Prostate gland (tissue), 2 donors: ENCODE measurements around the gene LRP4.

Experiments used
- POLR2A ChIP-seq: fragments of 450-650 bp; IDR thresholded peaks from one replicate; pipeline ENCODE4 v1.6.1; 2016; ENCODE audit warnings: antibody characterized with exemption, mild to moderate bottlenecking
- TF ChIP-seq, protein P1 (sequence below), 4 experiments: fragments of 200-600 bp in 2 of 4; fragments of 450-650 bp in 2 of 4; sonication (generic) in 2 of 4; IDR thresholded peaks; 1 replicate in 3 of 4; 2 replicates in 1 of 4; pipeline ENCODE4 v1.5.1; 2016 to 2019; ENCODE audit warnings: antibody characterized with exemption in 4 of 4, mild to moderate bottlenecking in 2 of 4, moderate library complexity in 2 of 4

DNA sequence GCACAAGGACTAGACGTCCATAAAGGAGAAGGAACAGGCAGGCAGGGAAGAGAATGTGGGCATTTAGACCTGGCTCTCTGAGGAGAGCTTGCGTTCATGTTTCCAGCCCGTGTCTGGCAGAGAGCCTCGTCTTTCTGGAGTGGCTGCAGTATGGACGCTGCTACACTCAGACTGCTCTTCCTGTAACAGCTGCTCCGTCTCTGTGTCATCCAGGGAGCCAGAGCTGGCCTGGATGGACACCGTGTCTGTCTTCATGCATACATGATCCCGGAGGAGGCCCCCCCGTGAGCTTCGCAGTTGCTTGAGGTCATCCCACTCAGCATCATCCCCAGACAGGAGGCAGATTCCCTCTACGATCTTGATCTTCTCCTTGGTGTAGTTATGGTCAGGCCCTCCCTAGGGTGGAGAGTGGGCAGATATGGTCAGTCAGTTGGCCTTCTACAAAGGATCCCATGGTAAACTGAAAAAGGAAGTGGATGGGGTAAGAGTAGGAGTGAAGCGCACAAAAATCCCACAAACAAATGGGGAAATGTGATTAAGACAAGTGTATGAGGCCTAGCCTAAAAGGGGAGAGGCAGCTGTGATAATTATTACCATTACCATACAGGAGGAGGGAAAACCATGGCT is 59.3 kb downstream of the LRP4 start:
- TF ChIP-seq, protein P1, sequence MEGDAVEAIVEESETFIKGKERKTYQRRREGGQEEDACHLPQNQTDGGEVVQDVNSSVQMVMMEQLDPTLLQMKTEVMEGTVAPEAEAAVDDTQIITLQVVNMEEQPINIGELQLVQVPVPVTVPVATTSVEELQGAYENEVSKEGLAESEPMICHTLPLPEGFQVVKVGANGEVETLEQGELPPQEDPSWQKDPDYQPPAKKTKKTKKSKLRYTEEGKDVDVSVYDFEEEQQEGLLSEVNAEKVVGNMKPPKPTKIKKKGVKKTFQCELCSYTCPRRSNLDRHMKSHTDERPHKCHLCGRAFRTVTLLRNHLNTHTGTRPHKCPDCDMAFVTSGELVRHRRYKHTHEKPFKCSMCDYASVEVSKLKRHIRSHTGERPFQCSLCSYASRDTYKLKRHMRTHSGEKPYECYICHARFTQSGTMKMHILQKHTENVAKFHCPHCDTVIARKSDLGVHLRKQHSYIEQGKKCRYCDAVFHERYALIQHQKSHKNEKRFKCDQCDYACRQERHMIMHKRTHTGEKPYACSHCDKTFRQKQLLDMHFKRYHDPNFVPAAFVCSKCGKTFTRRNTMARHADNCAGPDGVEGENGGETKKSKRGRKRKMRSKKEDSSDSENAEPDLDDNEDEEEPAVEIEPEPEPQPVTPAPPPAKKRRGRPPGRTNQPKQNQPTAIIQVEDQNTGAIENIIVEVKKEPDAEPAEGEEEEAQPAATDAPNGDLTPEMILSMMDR (IDR thresholded peaks at IDR 0.05) = no peak
- TF ChIP-seq POLR2A = no peak
